Measurements from ENCODE around the gene OR7C1. TPM values are rescaled to one million over a fixed set of nuclear protein-coding genes. Genes with fewer than 3 reads are reported as not detected.

OR7C1 gene
- total RNA-seq, 4 donors from 2014 or later: under 0.01 TPM; not detected in 3

GRCh38 chr19:14772467-14772866 lies 62.5 kb downstream of the OR7C1 start:
- no peak for DNase-seq
- 83 to 85% methylated on average over 4 to 8 of the region's 8 CpGs for WGBS, 2 donors (ENCODE audit: low coverage in 1 of 2)
- Histone ChIP-seq H3K9me3 (no peaks in the 10 kb centered on the region), H3K27ac (no peak overlapping the region), H3K36me3 (no peaks in the 10 kb centered on the region), H3K27me3 (peaks cover 30% of the 10 kb centered on the region), H3K4me3 (no peak overlapping the region), H3K4me1 (peaks cover 0 to 10% (median 5%) of the 10 kb centered on the region in 4 donors)
- intact Hi-C loops (cut with DNase I; ENCODE audit: low total_unique reads) (no loop called here), in situ Hi-C loops (cut with MboI; ENCODE audit: low pct_ligation_motif_present in 1 of 4, low pct_unique_long_range_greater_than_20kb in 1 of 4, low sequenced_read_pairs in 3 of 4) (no loop called here)
- TF ChIP-seq EP300 (IDR thresholded peaks at IDR 0.05; ENCODE audit: low read depth): no peak
- no peak for TF ChIP-seq POLR2AphosphoS5 (IDR thresholded peaks at IDR 0.05)
- no peak for TF ChIP-seq POLR2A (IDR thresholded peaks at IDR 0.05)
- no peak for TF ChIP-seq CTCF (IDR thresholded peaks at IDR 0.05)

GRCh38 chr19:14770944-14771839 lies 63.8 kb downstream of the OR7C1 start:
- in situ Hi-C loops (cut with MboI; ENCODE audit: low pct_ligation_motif_present in 1 of 4, low pct_unique_long_range_greater_than_20kb in 1 of 4, low sequenced_read_pairs in 3 of 4): no loop called here
- H3K4me1 ChIP-seq: peaks cover 0 to 2% (median 0%) of the 10 kb centered on the region in 4 donors
- no peaks in the 10 kb centered on the region for H3K36me3 ChIP-seq
- H3K9me3 ChIP-seq: no peaks in the 10 kb centered on the region
- peaks cover 18% of the 10 kb centered on the region for H3K27me3 ChIP-seq
- intact Hi-C loops (cut with DNase I; ENCODE audit: low total_unique reads): no loop called here
- H3K4me3 ChIP-seq: no peak overlapping the region
- 79 to 81% methylated on average over 6 to 11 of the region's 11 CpGs for WGBS, 2 donors (ENCODE audit: low coverage in 1 of 2)
- no peak for TF ChIP-seq EP300 (IDR thresholded peaks at IDR 0.05; ENCODE audit: low read depth)
- TF ChIP-seq POLR2A (IDR thresholded peaks at IDR 0.05): no peak
- no peak for TF ChIP-seq POLR2AphosphoS5 (IDR thresholded peaks at IDR 0.05)
- TF ChIP-seq CTCF (IDR thresholded peaks at IDR 0.05): no peak
- no peak overlapping the region for H3K27ac ChIP-seq
- DNase-seq: no peak

GRCh38 chr19:14770136-14770535 lies 64.8 kb downstream of the OR7C1 start:
- in situ Hi-C loops (cut with MboI; ENCODE audit: low pct_ligation_motif_present in 1 of 4, low pct_unique_long_range_greater_than_20kb in 1 of 4, low sequenced_read_pairs in 3 of 4): no loop called here
- no peaks in the 10 kb centered on the region for H3K9me3 ChIP-seq
- H3K27ac ChIP-seq: no peak overlapping the region
- H3K36me3 ChIP-seq: no peaks in the 10 kb centered on the region
- no peak for DNase-seq
- TF ChIP-seq POLR2A (IDR thresholded peaks at IDR 0.05) (no peak), POLR2AphosphoS5 (IDR thresholded peaks at IDR 0.05) (no peak), EP300 (IDR thresholded peaks at IDR 0.05; ENCODE audit: low read depth) (no peak), CTCF (IDR thresholded peaks at IDR 0.05) (no peak)
- H3K4me1 ChIP-seq: no peaks in the 10 kb centered on the region
- peaks cover 7% of the 10 kb centered on the region for H3K27me3 ChIP-seq
- no peak overlapping the region for H3K4me3 ChIP-seq
- WGBS, 2 donors (ENCODE audit: low coverage in 1 of 2): 53 to 87% methylated on average over 2 to 5 of the region's 5 CpGs
- intact Hi-C loops (cut with DNase I; ENCODE audit: low total_unique reads): no loop called here

- in situ Hi-C loops (cut with MboI; ENCODE audit: low pct_ligation_motif_present in 1 of 4, low pct_unique_long_range_greater_than_20kb in 1 of 4, low sequenced_read_pairs in 3 of 4) (loop anchor here in 2 of 4 donors (5.0 to 10.0 kb wide), 2 partner anchors 372 to 374 kb away; no protein-coding TSS in a partner anchor), intact Hi-C loops (cut with DNase I; ENCODE audit: low total_unique reads) (no loop called here)
- 77 to 80% methylated on average over 3 to 5 of the region's 5 CpGs for WGBS, 2 donors (ENCODE audit: low coverage in 1 of 2)
Observed at GRCh38 chr19:14769201-14769600, 65.8 kb downstream of the OR7C1 start.

More at GRCh38 chr19:14769201-14769600, 65.8 kb downstream of the OR7C1 start:
- H3K27ac ChIP-seq: no peak overlapping the region
- TF ChIP-seq EP300 (IDR thresholded peaks at IDR 0.05; ENCODE audit: low read depth): no peak
- DNase-seq: no peak
- no peaks in the 10 kb centered on the region for H3K27me3 ChIP-seq
- H3K36me3 ChIP-seq: no peaks in the 10 kb centered on the region
- H3K4me1 ChIP-seq: no peaks in the 10 kb centered on the region
- no peaks in the 10 kb centered on the region for H3K9me3 ChIP-seq
- H3K4me3 ChIP-seq: no peak overlapping the region
